Neural cell (in vitro differentiated cells): ENCODE measurements around the gene SIPA1. TPM values are rescaled to one million over a fixed set of nuclear protein-coding genes. Genes with fewer than 3 reads are reported as not detected.

Experiments used
- H2AFZ ChIP-seq: fragments of 200-600, 300-800 bp; sonication (generic), shearing (Covaris generic); 2 replicates; pipeline ENCODE4 v1.6.0; 2014; ENCODE audit warnings: low read depth, mild to moderate bottlenecking, antibody characterized with exemption, low read length, moderate library complexity
- H3F3A ChIP-seq: fragments of 200-600 bp; shearing (Covaris generic); 2 replicates; pipeline ENCODE4 v1.6.1; 2016; ENCODE audit warnings: mild to moderate bottlenecking, moderate library complexity, mixed read lengths, antibody characterized with exemption, low read length; ENCODE audit not compliant: insufficient read depth, poor library complexity, severe bottlenecking
- H3K27ac ChIP-seq: fragments of 200-600, 300-800 bp; sonication (generic), shearing (Covaris generic); 2 replicates; pipeline ENCODE4 v1.5.1; 2014; ENCODE audit warnings: mild to moderate bottlenecking, low read length, moderate library complexity
- H3K27me3 ChIP-seq: fragments of 300-800, 200-600 bp; sonication (generic), shearing (Covaris generic); 2 replicates; pipeline ENCODE4 v1.6.0; 2014; ENCODE audit warnings: mild to moderate bottlenecking, low read depth, low read length, moderate library complexity; ENCODE audit not compliant: insufficient read depth
- H3K36me3 ChIP-seq: fragments of 300-800, 200-600 bp; sonication (generic), shearing (Covaris generic); 2 replicates; pipeline ENCODE4 v1.5.1; 2014; ENCODE audit warnings: mild to moderate bottlenecking, antibody characterized with exemption, low read length, moderate library complexity; ENCODE audit not compliant: insufficient read depth
- H3K4me2 ChIP-seq: fragments of 300-800, 200-600 bp; sonication (generic), shearing (Covaris generic); 2 replicates; pipeline ENCODE4 v1.6.0; 2014; ENCODE audit warnings: mild to moderate bottlenecking, low read length
- H3K4me3 ChIP-seq: fragments of 300-800, 200-600 bp; sonication (generic), shearing (Covaris generic); 2 replicates; pipeline ENCODE4 v1.5.1; 2014; ENCODE audit warnings: mild to moderate bottlenecking, low read length, moderate library complexity
- H3K79me2 ChIP-seq: fragments of 200-600 bp; shearing (Covaris generic); replicated peaks from 2 replicates; pipeline ENCODE4 v1.6.0; 2014; ENCODE audit warnings: mild to moderate bottlenecking, low read length, moderate library complexity; ENCODE audit not compliant: insufficient read depth
- H3K9ac ChIP-seq: fragments of 300-800, 200-600 bp; sonication (generic), shearing (Covaris generic); 2 replicates; pipeline ENCODE4 v1.6.1; 2016; ENCODE audit warnings: mild to moderate bottlenecking, low read length, mixed read lengths
- H3K9me2 ChIP-seq: fragments of 200-600 bp; shearing (Covaris generic); 2 replicates; pipeline ENCODE4 v1.6.1; 2016; ENCODE audit warnings: mild to moderate bottlenecking, low read length, mixed read lengths; ENCODE audit not compliant: insufficient read depth
- H3K9me3 ChIP-seq: fragments of 200-600, 300-800 bp; sonication (generic), shearing (Covaris generic); 2 replicates; pipeline ENCODE4 v1.6.1; 2016; ENCODE audit warnings: mild to moderate bottlenecking, mixed run types, low read length, moderate library complexity, mixed read lengths
- H4K20me1 ChIP-seq: fragments of 200-600 bp; shearing (Covaris generic); 2 replicates; pipeline ENCODE4 v1.6.1; 2016; ENCODE audit warnings: mild to moderate bottlenecking, mixed run types; ENCODE audit not compliant: insufficient read depth
- EP300 ChIP-seq: fragments of 450-650 bp; conservative IDR thresholded peaks from 2 replicates; pipeline ENCODE4 v1.6.1; 2014; ENCODE audit warnings: antibody characterized with exemption, mild to moderate bottlenecking, moderate library complexity; ENCODE audit not compliant: poor library complexity, severe bottlenecking
- EZH2 ChIP-seq: fragments of 200-600, 300-800 bp; shearing (Covaris generic), sonication (generic); IDR thresholded peaks from 2 replicates; pipeline ENCODE4 v1.6.1; 2014; ENCODE audit warnings: antibody characterized with exemption, low read length, borderline replicate concordance, mild to moderate bottlenecking; ENCODE audit not compliant: insufficient read depth, poor library complexity, severe bottlenecking
- MXI1 ChIP-seq: fragments of 450-650 bp; conservative IDR thresholded peaks from 2 replicates; pipeline ENCODE4 v1.6.1; 2014; ENCODE audit warnings: antibody characterized with exemption, mild to moderate bottlenecking; ENCODE audit not compliant: poor library complexity, severe bottlenecking
- POLR2AphosphoS5 ChIP-seq: IDR thresholded peaks from 2 replicates; pipeline ENCODE4 v1.6.1; 2012
- RAD21 ChIP-seq: fragments of 450-650 bp; conservative IDR thresholded peaks from 2 replicates; pipeline ENCODE4 v1.6.1; 2014; ENCODE audit warnings: antibody characterized with exemption, mild to moderate bottlenecking, moderate library complexity
- SMC3 ChIP-seq: fragments of 450-650 bp; conservative IDR thresholded peaks from 2 replicates; pipeline ENCODE4 v1.6.1; 2014; ENCODE audit warnings: antibody characterized with exemption, mild to moderate bottlenecking, moderate library complexity; ENCODE audit not compliant: poor library complexity
- TAF1 ChIP-seq: IDR thresholded peaks from 2 replicates; pipeline ENCODE4 v1.6.1; 2012; ENCODE audit warnings: low read depth
- polyA plus RNA-seq: library from polyadenylated mRNA; depleted of rRNA; stranded (reverse); fragments of >200 nt; gene quantifications from 2 replicates; pipeline ENCODE4 v1.2.3, GENCODE V29; 2014
- TF ChIP-seq, protein P1 (sequence below): IDR thresholded peaks from 2 replicates; pipeline ENCODE4 v1.6.1; 2012; ENCODE audit warnings: borderline replicate concordance
- TF ChIP-seq, protein P2 (sequence below): fragments of 450-650 bp; IDR thresholded peaks from 2 replicates; pipeline ENCODE4 v1.5.1; 2014; ENCODE audit warnings: antibody characterized with exemption, mild to moderate bottlenecking, moderate library complexity; ENCODE audit not compliant: poor library complexity, severe bottlenecking

SIPA1 gene
- polyA plus RNA-seq, 1 donor from 2014 or later = 6.5 TPM

DNA sequence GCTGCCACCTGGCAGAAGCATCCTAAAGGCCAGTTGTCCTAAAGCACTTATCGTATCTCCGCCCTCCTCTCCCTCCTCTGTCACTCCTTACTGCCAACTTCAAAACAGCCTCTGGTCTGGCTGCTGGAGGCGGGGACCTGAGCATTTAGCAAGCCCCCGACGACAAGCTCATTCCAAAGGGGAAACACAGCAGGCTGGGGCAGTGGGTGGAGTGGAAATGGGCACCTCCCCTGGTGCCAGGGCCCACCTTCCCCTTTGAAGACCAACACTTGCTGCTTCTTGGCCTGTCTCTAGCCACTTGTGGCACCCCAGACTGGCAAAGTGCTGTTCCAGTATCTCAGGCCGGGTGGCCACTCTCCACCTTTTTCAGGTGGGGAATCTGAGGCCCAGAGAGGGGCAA, 27.5 kb upstream of the SIPA1 start:
- Histone ChIP-seq H3K9ac (no peak overlapping the region), H3F3A (no peaks in the 10 kb centered on the region), H3K79me2 (peaks cover 5% of the 10 kb centered on the region), H3K9me3 (no peaks in the 10 kb centered on the region), H4K20me1 (no peaks in the 10 kb centered on the region), H3K4me3 (peak overlapping the region; percentile 81), H3K27me3 (no peaks in the 10 kb centered on the region), H3K27ac (no peak overlapping the region), H3K4me2 (no peak overlapping the region), H3K36me3 (no peaks in the 10 kb centered on the region), H3K9me2 (no peaks in the 10 kb centered on the region), H2AFZ (no peak overlapping the region)
- TF ChIP-seq, protein P1, sequence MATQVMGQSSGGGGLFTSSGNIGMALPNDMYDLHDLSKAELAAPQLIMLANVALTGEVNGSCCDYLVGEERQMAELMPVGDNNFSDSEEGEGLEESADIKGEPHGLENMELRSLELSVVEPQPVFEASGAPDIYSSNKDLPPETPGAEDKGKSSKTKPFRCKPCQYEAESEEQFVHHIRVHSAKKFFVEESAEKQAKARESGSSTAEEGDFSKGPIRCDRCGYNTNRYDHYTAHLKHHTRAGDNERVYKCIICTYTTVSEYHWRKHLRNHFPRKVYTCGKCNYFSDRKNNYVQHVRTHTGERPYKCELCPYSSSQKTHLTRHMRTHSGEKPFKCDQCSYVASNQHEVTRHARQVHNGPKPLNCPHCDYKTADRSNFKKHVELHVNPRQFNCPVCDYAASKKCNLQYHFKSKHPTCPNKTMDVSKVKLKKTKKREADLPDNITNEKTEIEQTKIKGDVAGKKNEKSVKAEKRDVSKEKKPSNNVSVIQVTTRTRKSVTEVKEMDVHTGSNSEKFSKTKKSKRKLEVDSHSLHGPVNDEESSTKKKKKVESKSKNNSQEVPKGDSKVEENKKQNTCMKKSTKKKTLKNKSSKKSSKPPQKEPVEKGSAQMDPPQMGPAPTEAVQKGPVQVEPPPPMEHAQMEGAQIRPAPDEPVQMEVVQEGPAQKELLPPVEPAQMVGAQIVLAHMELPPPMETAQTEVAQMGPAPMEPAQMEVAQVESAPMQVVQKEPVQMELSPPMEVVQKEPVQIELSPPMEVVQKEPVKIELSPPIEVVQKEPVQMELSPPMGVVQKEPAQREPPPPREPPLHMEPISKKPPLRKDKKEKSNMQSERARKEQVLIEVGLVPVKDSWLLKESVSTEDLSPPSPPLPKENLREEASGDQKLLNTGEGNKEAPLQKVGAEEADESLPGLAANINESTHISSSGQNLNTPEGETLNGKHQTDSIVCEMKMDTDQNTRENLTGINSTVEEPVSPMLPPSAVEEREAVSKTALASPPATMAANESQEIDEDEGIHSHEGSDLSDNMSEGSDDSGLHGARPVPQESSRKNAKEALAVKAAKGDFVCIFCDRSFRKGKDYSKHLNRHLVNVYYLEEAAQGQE = no peak
- TF ChIP-seq POLR2AphosphoS5 = no peak
- TF ChIP-seq MXI1 = no peak
- no peak for TF ChIP-seq TAF1
- no peak for TF ChIP-seq EZH2
- TF ChIP-seq EP300 = no peak
- TF ChIP-seq, protein P2, sequence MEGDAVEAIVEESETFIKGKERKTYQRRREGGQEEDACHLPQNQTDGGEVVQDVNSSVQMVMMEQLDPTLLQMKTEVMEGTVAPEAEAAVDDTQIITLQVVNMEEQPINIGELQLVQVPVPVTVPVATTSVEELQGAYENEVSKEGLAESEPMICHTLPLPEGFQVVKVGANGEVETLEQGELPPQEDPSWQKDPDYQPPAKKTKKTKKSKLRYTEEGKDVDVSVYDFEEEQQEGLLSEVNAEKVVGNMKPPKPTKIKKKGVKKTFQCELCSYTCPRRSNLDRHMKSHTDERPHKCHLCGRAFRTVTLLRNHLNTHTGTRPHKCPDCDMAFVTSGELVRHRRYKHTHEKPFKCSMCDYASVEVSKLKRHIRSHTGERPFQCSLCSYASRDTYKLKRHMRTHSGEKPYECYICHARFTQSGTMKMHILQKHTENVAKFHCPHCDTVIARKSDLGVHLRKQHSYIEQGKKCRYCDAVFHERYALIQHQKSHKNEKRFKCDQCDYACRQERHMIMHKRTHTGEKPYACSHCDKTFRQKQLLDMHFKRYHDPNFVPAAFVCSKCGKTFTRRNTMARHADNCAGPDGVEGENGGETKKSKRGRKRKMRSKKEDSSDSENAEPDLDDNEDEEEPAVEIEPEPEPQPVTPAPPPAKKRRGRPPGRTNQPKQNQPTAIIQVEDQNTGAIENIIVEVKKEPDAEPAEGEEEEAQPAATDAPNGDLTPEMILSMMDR = no peak
- TF ChIP-seq RAD21 = no peak
- TF ChIP-seq SMC3 = no peak

DNA sequence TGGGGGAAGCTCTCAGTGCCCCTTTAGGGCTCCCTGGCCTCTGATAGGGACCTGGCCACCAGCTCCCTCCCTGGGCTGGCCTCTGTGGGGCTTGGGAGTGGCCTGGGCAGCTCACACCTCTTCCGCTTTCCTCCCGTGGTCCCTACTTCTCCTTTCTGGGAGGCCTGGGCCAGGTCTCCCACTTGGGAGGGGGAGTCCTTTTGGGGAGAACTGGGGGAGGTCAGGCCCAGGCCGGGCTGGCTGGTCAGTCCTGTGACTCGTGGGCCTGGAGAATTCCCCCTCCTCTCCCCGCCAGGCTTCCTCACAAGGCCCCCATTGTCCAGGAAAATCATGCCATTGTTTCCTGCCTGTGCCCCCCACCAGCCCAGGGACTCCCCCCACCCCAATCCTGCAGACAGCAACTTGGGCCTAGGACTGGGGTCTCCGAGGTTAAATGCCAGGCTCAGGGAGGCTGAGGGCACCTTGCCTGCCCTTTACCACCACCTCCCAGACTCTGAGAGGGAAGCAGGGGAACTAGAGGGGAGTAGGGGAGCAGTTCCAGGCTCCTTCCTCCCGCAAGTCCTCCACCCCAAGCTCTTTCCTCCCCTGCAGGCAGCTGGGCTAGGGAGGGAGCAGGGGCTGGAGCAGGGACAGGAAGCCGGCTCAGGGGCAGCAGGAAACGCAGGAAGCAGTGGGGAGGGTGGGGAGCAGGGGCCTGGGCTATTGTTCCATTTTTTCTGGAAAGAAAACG, 26.7 kb upstream of the SIPA1 start:
- H3K27ac ChIP-seq = no peak overlapping the region
- H3K9ac ChIP-seq = peak overlapping the region; percentile 26

More for the DNA sequence above, 26.7 kb upstream of the SIPA1 start:
- H3F3A ChIP-seq = no peaks in the 10 kb centered on the region
- H3K9me3 ChIP-seq = no peaks in the 10 kb centered on the region
- no peaks in the 10 kb centered on the region for H3K9me2 ChIP-seq
- H3K4me3 ChIP-seq = peak overlapping the region; percentile 81
- no peaks in the 10 kb centered on the region for H3K36me3 ChIP-seq
- TF ChIP-seq SMC3 = no peak
- no peak for TF ChIP-seq MXI1
- no peak for TF ChIP-seq TAF1
- no peak for TF ChIP-seq EP300
- TF ChIP-seq RAD21 = no peak
- TF ChIP-seq POLR2AphosphoS5 = no peak
- TF ChIP-seq, protein P1 = no peak
- no peak for TF ChIP-seq EZH2
- TF ChIP-seq, protein P2 = no peak
- peaks cover 6% of the 10 kb centered on the region for H3K79me2 ChIP-seq
- H4K20me1 ChIP-seq = no peaks in the 10 kb centered on the region
- H3K27me3 ChIP-seq = no peaks in the 10 kb centered on the region
- no peak overlapping the region for H2AFZ ChIP-seq
- H3K4me2 ChIP-seq = no peak overlapping the region
